Stimulated activated CD4-positive, alpha-beta T cell treated with anti-CD3 and anti-CD28 coated beads, Interleukin-1b, Interleukin-23, amount 100 ng/mL, for 24 hours (primary cell): ENCODE results near the gene GFRA1.

Experiments used
- DNase-seq, 4 experiments: peaks; one replicate each; pipeline ENCODE4 v3.0.0-alpha.2; 2020; ENCODE audit warnings: low read depth in 4 of 4, low spot score in 1 of 4

GFRA1 gene

DNA sequence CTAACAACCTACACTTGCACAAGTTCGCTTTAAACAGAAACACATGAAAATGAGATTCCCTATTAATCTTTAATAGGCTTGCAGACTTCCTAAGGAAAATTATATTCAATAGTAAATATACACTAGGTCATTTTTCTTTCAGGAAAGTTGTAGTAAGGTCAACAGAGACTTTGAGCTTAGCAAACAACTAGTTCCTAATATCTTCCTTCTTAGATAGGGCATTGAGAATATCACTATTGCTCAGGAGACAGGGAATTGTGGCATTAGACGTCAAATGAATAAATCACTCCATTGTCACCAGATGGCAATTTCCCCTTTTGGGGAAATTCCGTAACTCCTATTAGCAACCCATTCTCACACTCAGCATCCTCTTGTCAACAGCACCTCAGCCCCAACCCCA is 164.9 kb downstream of the GFRA1 start:
- no peak for DNase-seq

DNA sequence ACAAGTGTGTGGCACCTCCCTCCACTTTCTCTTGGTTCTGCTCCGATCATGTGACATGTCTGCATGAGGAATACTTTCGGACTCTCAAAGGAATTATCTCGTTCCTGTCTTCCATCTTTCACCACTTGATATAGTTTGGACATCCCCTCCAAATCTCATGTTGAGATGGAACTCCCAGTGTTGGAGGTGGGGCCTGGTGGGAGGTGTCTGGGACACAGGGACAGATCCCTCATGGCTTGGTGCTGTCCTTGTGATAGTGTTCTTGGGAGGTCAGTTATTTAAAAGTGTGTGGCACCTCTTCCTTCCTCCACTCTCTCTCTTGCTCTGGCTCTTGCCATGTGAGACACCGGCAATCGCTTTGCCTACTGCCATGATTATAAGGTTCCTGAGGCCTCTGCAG is 166.4 kb downstream of the GFRA1 start:
- DNase-seq, result no peak

DNA sequence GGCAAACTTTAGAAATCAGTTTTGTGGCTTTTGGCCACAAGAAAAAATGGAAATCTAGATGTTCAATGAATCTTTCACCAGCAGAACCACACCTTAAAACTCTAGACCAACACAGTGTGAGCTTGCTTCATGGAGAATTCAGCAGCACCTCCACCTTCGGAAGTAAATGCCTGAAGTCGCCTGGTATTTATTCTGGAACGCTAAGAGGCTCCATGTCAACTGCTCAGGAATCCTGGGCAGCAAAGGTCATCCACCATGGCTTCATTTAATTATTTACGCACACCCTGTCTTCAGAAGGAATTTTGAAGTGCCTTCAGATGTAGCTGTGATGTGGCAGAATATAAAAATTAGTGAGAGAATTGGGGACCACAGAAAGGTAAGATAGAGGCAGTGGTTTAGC is 167.7 kb downstream of the GFRA1 start:
- DNase-seq, result no peak

DNA sequence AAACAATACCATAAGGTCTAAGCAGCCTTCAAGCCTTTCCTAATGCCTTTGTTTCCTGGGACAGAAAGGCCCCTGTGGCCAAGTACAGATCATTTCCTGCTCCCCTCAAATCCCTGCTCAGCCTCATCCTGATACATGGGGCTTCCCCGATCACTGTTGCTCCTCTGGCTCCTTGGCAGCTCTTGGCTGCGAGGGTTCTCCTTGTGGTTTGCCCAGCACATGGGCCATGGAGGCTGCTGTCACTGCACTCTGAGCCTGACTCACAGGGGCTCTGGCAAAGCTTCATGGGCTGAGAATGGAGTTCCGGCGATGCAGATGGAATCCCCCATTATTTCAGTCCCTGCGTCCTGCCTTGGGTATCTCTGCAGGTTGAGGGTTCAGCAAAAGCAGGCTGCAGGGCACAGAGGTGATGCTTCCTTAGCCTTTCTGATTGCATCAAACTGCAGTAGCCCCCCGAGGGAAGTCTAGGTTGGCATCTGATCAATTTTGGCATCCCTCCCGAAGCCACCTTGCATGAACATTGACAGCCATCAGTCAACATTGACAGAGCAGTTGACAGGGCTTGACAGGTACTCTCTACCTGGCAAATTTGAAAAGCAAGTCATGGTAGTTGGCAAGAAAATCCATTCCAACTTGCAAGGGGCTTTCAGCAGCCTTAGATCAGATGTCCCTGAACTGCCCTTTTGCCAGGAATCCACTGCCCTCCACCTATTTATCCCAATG is 168.6 kb downstream of the GFRA1 start:
- DNase-seq, result no peak

DNA sequence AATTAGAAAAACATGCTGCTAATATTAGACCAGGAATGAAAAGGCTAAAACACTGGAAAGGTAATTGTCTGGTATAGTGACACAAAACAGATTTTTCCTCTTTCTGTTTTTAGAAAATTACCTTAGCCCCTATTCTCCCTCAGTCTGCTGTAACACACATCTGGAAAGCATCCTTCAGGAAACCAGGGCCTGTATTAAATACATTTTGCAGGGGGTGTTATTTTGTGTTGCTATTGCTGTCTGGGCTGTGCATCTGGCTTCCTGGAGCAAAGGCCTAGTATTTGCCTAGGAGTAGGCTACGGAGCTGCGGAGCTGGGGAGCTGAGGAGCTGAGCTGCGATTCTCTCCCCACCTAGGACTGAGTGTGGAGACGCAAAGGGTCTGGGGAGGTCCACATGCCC is 169.3 kb downstream of the GFRA1 start:
- no peak for DNase-seq

DNA sequence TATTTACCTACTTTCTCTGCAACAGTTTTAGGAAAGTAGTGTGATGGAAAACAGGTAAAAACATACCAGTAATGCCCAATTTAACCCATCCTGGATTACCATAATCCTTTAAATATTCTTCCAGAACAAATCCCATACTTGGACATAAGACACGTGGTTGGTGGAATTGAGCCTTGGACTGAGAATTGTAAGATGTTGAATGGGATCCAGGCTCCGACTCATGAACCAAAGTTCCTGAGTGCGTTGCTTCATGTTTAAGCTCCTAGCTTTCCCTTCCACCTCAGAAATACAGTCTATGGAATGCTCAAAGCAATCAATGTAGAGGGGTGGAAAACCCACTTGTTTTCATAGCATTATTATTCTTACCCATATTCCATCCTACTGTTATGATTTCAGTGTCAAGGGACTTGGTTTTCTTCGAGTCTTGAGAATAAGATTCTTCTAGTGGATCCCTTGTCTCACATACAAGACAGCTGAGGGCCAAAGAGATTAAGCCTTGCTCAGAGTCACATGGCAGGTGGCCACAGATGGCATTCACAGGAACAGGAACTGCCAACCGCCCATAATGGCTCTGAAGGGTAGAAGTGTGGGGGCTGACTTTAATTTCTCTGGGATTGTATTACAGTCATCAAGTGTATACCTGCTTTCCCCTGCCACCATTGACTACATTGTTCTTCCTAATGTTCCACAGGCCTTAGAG is 171.2 kb downstream of the GFRA1 start:
- DNase-seq, result no peak

DNA sequence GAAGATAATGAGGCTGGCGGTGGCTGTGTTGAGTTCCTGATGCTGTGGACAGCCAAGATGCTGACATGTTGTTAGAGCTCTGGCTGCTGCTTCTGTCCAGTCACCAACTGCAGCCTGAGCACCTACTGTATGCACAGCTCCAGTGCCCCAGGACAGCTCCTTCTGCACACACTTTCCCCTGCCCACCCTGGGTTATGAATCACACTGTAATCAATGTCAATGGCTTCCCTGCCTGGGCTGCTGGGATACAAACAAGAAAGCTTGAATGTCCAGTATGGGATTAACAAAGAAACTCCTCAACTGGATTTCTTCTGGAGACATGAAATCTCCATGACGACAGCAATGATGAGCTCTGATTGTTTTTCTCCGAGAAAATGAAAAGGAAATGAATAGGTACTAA is 172.0 kb downstream of the GFRA1 start:
- DNase-seq, result no peak

DNA sequence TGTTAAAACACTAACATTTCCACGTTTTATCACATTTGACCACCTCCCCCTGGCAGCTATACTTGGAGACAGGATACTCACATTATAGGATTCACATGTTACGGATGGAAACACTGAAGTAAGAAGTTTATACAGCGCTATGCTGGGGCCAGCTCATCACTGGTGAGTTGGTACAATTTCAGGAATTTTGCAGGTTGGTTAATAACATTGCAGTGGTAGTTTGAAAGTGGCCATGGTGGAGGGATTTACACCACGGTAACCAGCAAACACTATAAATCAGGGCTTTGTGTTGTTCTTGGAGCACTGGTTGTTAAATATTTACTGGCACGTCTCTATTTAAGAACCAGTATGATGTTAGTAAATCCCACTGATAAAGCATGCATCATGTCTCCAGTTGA is 174.0 kb downstream of the GFRA1 start:
- no peak for DNase-seq

DNA sequence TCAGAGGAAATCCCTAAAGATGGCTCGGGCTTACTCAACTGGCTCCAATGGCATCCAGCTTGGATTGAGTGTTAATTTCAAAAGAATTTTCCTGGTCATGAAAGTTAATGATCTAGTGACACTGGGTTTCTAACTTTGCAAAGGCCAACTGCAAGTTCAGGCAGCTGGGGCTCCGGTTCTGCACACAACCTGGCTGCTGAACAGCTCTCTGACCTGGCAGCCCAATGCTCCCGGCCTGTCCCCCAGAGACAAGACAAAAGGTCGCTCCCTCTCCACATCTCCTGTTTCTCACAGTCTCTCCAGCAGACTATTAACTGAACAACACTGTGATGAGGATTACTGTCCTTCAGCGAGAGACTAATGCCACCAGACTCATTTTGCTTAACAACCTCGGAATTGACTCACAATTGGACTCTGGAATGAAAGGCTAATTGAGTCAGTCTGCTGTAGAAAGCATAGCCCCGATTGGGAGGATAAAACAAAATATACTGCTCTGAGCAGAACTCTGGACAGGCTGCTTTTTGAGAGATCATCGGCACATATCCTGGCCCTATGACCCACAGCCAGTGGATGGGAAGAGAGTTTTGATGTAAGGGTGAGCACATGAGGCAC is 174.5 kb downstream of the GFRA1 start:
- no peak for DNase-seq

DNA sequence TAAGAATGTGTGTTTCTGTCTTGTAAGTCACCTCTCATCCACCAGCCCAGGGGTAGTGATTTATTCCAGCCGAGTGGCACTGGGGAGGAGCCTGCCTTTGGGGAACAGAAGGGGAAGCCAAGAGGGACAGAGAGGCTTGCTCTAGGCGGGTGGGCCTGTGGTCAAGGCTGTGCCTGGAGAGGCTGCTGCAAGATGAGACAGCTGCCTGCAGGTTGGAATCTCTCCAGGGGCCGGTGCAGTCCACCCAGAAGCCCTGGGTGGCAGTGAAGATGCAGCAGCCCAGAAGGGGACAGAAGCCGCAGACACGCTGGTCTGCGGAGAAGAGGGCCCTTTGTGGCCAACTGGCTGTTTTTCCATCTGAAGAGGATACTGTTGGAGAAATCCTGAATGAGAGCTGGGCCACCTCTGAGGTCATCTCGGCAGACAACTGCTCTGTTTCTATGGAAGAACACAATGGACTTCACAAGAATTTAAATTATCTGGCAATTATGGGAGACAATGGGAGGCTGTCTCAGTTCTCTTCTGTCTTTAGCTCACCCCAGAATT is 175.7 kb downstream of the GFRA1 start:
- no peak for DNase-seq

DNA sequence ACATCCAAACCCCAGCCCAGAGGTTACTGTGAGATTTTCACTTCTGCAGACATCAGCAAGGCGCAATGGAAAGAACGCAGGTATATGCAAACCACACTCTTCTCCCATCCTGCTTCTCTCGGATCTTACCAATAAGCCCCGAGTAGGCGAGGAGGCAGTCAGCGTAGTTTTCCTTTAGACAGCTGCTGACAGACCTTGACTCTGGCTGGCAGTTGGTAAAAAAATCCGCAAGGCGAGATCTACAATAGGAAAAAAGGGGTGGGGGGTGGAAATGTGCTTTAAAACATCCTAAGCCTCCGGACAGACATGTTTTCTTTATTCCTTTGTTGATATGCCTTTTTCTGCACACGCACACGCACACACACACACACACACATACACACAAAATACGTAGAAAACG is 176.5 kb downstream of the GFRA1 start:
- DNase-seq, result no peak

DNA sequence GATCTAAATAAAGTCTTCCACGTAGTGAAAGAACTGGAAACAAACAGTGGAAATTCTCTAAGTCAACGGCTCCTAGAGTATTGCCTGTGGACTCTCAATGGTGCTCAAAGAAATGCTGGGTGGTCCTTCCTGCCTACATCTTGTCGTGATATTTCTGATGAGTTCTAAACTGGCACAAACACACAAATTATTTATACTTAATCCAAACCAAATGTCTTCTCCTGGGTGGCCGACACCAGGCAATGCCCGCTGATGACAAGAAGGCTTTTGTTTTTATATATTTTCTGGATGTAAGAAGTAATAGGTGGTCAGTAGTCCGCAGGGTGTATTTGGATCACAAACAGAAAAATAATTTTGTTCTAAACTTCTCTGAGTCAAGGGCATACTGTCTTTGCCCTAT is 178.7 kb downstream of the GFRA1 start:
- no peak for DNase-seq

DNA sequence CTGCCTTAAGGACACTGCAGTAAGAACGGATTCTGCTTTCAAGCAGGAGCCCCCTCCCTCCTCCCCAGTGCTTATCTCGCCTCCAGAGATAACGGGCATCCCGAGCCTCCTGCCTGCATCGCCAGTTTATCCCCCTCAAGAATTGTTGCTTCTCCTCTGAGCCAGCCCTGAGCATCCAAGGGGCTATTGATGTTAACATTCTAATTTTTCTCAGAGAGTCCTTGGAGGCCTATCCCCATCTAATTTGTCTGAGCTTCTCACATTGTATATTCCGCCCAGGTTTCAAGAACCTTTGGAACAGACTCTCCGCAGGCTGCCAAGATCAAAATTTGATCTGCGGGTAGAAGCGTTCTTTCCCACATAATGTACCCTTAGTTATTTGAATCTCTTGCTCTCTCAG is 180.0 kb downstream of the GFRA1 start:
- DNase-seq, result no peak

DNA sequence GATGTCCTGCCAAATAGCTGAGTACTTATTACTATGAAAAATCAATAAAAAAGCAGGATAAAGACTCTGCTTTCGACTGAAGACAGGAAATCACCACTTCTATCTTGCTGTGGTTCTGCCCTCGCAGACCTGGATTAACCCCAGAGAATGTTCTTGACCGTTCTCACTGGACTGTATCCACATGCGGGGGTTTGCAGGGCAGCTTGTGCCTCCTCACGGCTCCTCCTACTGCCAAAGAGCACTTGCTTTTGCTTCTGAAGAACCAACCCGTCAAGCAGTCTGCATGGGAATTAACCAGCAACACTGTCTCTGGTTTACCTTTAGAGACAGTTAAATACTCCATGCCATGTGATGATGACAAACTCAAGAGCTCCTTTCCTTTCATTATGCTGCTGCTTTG is 184.0 kb downstream of the GFRA1 start:
- no peak for DNase-seq

DNA sequence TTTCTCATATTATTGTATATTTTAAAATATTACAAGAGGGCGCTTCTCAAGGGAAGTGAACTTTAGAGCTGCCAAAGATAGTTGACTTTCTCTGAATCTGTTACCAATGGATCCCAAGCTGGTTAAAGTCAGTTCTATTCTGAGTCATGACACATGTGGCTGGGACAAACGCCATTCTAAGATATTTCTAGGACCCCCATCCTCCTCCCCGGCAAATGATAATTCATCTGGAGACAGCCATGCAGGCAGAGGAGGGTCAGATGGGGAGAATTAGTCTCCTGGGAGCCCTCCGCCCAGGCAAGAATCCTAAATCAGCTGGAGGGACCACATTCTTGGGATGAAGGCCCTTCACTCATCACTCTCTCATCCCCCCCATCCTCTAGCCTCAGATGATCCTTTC is 187.7 kb downstream of the GFRA1 start:
- DNase-seq, result no peak

DNA sequence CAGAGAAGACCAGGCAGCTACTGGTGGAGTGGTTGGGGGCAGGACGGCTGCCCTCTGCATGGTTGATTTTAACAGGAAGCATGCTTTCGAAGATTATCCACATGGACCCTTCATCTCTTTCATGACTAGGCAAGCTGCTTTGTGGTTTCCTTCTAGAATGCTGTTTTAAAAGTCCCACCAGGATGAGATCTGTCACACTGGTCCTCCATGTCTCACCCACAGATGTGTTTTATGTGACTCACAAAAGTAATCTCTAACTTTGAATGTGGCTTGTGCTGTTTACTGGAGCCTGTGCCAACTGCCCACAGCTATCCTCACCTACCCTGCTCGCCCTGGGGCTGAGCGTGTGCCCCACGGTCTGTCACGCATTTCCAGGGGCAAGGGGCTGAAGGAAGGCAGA is 188.8 kb downstream of the GFRA1 start:
- no peak for DNase-seq

DNA sequence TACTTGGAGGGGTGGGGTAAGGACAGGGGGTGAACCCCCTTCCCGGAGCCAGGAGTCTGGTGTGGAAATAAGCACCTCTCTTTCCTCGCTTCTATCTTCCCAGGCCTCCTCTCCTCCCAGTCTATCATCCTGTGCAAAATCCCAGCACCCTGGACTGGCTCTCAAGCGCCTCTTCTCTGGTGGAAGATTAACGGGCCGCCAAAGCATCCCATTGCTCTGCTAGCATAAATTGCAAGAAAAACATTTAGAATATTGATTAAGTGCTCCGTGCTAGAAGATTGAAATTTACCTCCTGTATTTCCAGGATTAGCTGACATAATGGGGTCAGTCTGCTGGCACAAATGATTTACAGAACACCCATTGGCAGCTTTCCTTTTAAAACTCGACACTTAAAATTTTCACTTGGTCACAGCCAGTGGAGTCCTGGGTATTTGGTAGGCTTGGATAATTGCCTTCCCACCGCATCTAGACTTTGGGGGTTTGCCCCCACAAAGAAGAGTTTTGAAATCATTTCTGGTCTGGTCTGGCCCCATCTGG is 189.7 kb downstream of the GFRA1 start:
- DNase-seq, result no peak

DNA sequence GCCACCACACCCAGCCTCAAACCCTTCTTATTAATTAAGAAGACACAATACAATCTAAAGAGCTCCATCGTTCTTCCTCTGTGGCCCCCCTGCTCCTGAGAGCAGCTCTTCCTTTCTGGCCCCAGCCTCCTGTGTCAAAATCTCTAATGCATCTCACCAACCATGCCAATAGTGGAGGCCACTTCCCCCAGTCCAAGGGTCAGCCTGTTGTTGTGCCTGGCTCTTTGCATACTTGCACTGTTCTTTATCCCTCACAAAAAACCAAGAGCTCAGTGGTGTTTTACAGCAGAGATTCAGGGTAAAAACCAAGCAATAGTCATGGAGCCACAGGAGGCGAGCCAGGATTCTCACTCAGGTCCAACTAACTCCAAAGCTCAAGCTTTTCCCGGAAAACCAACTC is 190.2 kb downstream of the GFRA1 start:
- no peak for DNase-seq

DNA sequence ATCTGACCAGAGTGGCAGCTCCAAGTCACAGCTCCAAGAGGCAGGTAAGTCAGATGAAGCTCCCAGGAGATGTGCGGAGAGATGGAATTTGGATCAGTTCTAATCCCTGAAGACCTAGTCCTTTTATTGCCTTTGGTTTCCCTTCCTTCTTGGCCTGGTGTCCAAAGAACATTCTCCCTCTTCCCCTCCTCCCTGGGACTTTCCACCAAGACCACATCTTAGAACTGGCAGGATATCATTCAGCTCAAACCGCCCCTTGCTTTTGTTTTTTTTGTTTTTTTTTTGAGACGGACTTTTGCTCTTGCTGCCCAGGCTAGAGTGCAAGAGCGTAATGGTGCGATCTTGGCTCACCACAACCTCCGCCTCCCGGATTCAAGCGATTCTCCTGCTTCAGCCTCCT is 190.8 kb downstream of the GFRA1 start:
- DNase-seq, result no peak

DNA sequence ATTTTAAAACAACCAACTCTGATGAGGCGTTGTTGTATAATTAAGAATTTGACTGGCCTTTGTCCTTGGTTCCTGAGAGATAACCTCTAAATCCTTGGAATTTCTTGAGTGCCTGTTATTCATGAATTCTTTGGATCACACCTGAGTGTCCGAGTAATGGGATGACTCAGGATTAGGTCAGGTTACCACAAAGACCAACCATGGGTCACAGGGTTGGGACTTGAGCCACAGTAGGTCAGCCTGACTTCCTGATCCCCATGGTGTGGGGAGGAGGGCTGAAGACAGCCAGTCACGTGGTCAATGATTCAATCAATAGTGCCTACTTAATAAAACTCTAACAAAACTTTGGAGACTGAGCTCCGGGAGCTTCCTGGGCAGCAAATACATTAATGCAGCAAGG is 192.5 kb downstream of the GFRA1 start:
- DNase-seq, result no peak

DNA sequence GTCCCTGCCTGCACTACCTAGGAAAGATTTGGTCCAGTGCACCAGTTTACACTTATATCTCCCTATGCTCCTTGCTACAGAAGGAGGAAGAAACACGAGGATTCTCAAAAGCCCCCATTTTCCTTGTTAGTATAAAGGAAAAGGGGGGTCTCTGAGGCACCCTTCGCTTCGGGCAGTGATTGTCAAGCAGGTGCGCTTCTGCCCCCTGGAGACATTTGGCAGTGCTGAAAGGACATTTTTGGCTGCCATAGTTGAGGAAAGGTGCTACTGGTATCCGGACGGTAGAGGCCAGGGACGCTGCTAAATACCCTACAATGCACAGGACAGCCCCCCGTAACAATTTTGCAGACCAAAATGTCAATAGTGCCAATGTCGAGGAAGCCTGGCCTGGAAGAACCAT is 193.7 kb downstream of the GFRA1 start:
- no peak for DNase-seq

DNA sequence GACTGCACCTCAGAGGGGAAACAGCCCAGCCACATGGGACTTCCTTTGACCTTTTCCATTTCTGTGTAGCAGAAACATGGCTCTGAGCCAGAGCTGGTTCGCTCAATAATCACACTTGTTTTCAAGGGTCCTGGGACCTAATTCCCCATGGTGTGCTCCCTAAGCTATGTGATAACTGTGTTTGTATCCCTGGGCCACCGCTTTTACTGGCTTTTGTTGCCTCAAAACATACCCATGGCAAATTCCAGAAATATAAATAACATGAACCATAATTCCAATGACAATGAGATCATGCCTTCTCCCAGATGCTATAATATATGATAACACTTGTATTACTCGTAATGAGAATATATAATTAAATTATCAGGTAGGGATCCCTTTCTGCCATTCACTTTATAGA is 196.4 kb downstream of the GFRA1 start:
- DNase-seq, result no peak
